Fibroblast of lung (primary cell): ENCODE measurements around the gene CMTM6. TPM values are rescaled to one million over a fixed set of nuclear protein-coding genes. Genes with fewer than 3 reads are reported as not detected.

ENCODE experiments used
- DNase-seq, 2 donors: peaks; one replicate each; pipeline versions ENCODE4 v3.0.0 to v3.0.0-alpha.2; 2010; ENCODE audit warnings: low read depth in 2 of 2
- H2AFZ ChIP-seq: 2 replicates; pipeline ENCODE4 v1.5.1; 2012; ENCODE audit warnings: low read length, control low read depth, inconsistent platforms
- H3K27ac ChIP-seq: 2 replicates; pipeline ENCODE4 v1.5.1; 2011; ENCODE audit warnings: low read length, control low read depth; ENCODE audit not compliant: insufficient read depth
- H3K27me3 ChIP-seq: 2 replicates; pipeline ENCODE4 v1.5.1; 2011; ENCODE audit warnings: mild to moderate bottlenecking, low read length; ENCODE audit not compliant: control insufficient read depth, insufficient read depth
- H3K36me3 ChIP-seq: 2 replicates; pipeline ENCODE4 v1.5.1; 2011; ENCODE audit warnings: low read length; ENCODE audit not compliant: control insufficient read depth, insufficient read depth
- H3K4me1 ChIP-seq: 2 replicates; pipeline ENCODE4 v1.5.1; 2011; ENCODE audit warnings: low read length; ENCODE audit not compliant: control insufficient read depth, insufficient read depth; ENCODE audit errors: extremely low read depth
- H3K4me2 ChIP-seq: 2 replicates; pipeline ENCODE4 v1.5.1; 2011; ENCODE audit warnings: low read length, control low read depth; ENCODE audit not compliant: insufficient read depth; ENCODE audit errors: extremely low read depth
- H3K4me3 ChIP-seq, 4 experiments: fragments of 200-600 bp in 1 of 4; sonication (generic) in 1 of 4; replicated peaks in 1 of 4; 2 replicates each; pipeline ENCODE4 v1.5.1; 2011 to 2016; ENCODE audit warnings: low read length in 4 of 4, low read depth in 3 of 4, mild to moderate bottlenecking in 3 of 4, control low read depth in 2 of 4, inconsistent platforms in 1 of 4, mixed read lengths in 1 of 4; ENCODE audit not compliant: insufficient read depth in 1 of 4; ENCODE audit errors: control extremely low read depth in 1 of 4
- H3K79me2 ChIP-seq: 2 replicates; pipeline ENCODE4 v1.5.1; 2012; ENCODE audit warnings: mild to moderate bottlenecking, low read length, inconsistent platforms; ENCODE audit not compliant: control insufficient read depth, insufficient read depth
- H3K9ac ChIP-seq: 2 replicates; pipeline ENCODE4 v1.5.1; 2011; ENCODE audit warnings: mild to moderate bottlenecking, low read length, control low read depth; ENCODE audit not compliant: insufficient read depth
- H3K9me3 ChIP-seq: 2 replicates; pipeline ENCODE4 v1.5.1; 2012; ENCODE audit warnings: low read depth, low read length; ENCODE audit not compliant: control insufficient read depth, insufficient read depth
- H4K20me1 ChIP-seq: 2 replicates; pipeline ENCODE4 v1.5.1; 2011; ENCODE audit warnings: low read length; ENCODE audit not compliant: control insufficient read depth, insufficient read depth; ENCODE audit errors: extremely low read depth
- CTCF ChIP-seq, 2 donors: IDR thresholded peaks in 1 of 2; conservative IDR thresholded peaks in 1 of 2; 1 replicate in 1 of 2; 2 replicates in 1 of 2; pipeline ENCODE4 v1.5.1; 2011 to 2012; ENCODE audit warnings: low read length in 2 of 2, control low read depth in 1 of 2, inconsistent platforms in 1 of 2, low read depth in 1 of 2, mild to moderate bottlenecking in 1 of 2
- EZH2 ChIP-seq: IDR thresholded peaks from 2 replicates; pipeline ENCODE4 v1.5.1; 2012; ENCODE audit warnings: low read length, control low read depth, mild to moderate bottlenecking; ENCODE audit errors: missing control alignments
- polyA minus RNA-seq: library from RNA; depleted of rRNA, polyadenylated mRNA; stranded (reverse); fragments of >200 nt; gene quantifications from 2 replicates; pipeline ENCODE4 v1.2.3, GENCODE V29; 2011; ENCODE audit warnings: low replicate concordance
- polyA plus RNA-seq, 2 donors: library from polyadenylated mRNA; depleted of rRNA in 1 of 2; stranded (reverse) in 1 of 2; unstranded in 1 of 2; fragments of >200 nt; gene quantifications; 2 replicates each; pipeline ENCODE4 v1.2.1, GENCODE V29; 2011 to 2012; ENCODE audit warnings: missing spikeins in 1 of 2
- total RNA-seq: library from RNA; depleted of rRNA; stranded (reverse); fragments of >200 nt; gene quantifications from 2 replicates; pipeline ENCODE4 v1.2.1, GENCODE V29; 2014

Gene CMTM6, protein sequence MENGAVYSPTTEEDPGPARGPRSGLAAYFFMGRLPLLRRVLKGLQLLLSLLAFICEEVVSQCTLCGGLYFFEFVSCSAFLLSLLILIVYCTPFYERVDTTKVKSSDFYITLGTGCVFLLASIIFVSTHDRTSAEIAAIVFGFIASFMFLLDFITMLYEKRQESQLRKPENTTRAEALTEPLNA
- 72.4 and 74.1 TPM in 2 replicates for total RNA-seq
- polyA plus RNA-seq, result 60.8 and 76.5 TPM in 2 replicates
- polyA plus RNA-seq (2012), result 41.3 and 46.7 TPM in 2 replicates
- polyA minus RNA-seq, result 11.6 and 13.7 TPM in 2 replicates

GRCh38 chr3:32502118-32502945, at the start of gene CMTM6:
Gene CMTM6, minus strand, starts transcription at chr3:32502852. Its CDS starts 107 bp downstream, at chr3:32502745.
- Histone ChIP-seq H3K27me3 (no peaks in the 10 kb centered on the region), H3K4me3 (peak within 1 kb of the TSS; percentile 81 to 94 (median 90)), H3K79me2 (peaks cover 15% of the 10 kb centered on the region), H3K9ac (peak within 1 kb of the TSS; percentile 81), H2AFZ (peak within 1 kb of the TSS; percentile 96), H3K36me3 (no peaks in the 10 kb centered on the region), H3K9me3 (no peaks in the 10 kb centered on the region), H4K20me1 (no peaks in the 10 kb centered on the region), H3K27ac (peak within 1 kb of the TSS; percentile 91), H3K4me1 (no peaks in the 10 kb centered on the region), H3K4me2 (peak within 1 kb of the TSS; percentile 87)
- TF ChIP-seq EZH2 (no peak), CTCF (conservative IDR thresholded peaks at IDR 0.05 in 1 of 2, IDR thresholded peaks at IDR 0.05 in 1 of 2; ENCODE audit: low read depth in 1 of 2, low read length in 2 of 2) (no peak)
- DNase-seq, result peak; percentile 76 to 82

- H2AFZ ChIP-seq, result no peak overlapping the region
- no peak overlapping the region for H3K27ac ChIP-seq
- no peaks in the 10 kb centered on the region for H3K36me3 ChIP-seq
- no peaks in the 10 kb centered on the region for H3K27me3 ChIP-seq
- DNase-seq, result no peak
- no peaks in the 10 kb centered on the region for H3K9me3 ChIP-seq
- no peaks in the 10 kb centered on the region for H3K4me1 ChIP-seq
- peaks cover 58% of the 10 kb centered on the region for H3K79me2 ChIP-seq
- peaks cover 2% of the 10 kb centered on the region for H4K20me1 ChIP-seq
- H3K4me3 ChIP-seq, result no peak overlapping the region
- TF ChIP-seq EZH2 (no peak), CTCF (conservative IDR thresholded peaks at IDR 0.05 in 1 of 2, IDR thresholded peaks at IDR 0.05 in 1 of 2; ENCODE audit: low read depth in 1 of 2, low read length in 2 of 2) (no peak)
- no peak overlapping the region for H3K9ac ChIP-seq
- H3K4me2 ChIP-seq, result no peak overlapping the region
Observed at GRCh38 chr3:32552013-32552412, 49.4 kb upstream of the CMTM6 start.

GRCh38 chr3:32551496-32551895, 48.8 kb upstream of the CMTM6 start:
- H3K9me3 ChIP-seq, result no peaks in the 10 kb centered on the region
- H3K27ac ChIP-seq, result no peak overlapping the region
- H4K20me1 ChIP-seq, result peaks cover 2% of the 10 kb centered on the region
- H3K4me1 ChIP-seq, result no peaks in the 10 kb centered on the region
- TF ChIP-seq CTCF (conservative IDR thresholded peaks at IDR 0.05 in 1 of 2, IDR thresholded peaks at IDR 0.05 in 1 of 2; ENCODE audit: low read depth in 1 of 2, low read length in 2 of 2) (no peak), EZH2 (no peak)
- H2AFZ ChIP-seq, result no peak overlapping the region
- no peak overlapping the region for H3K4me3 ChIP-seq
- no peak overlapping the region for H3K9ac ChIP-seq
- no peaks in the 10 kb centered on the region for H3K27me3 ChIP-seq
- no peak overlapping the region for H3K4me2 ChIP-seq
- H3K36me3 ChIP-seq, result no peaks in the 10 kb centered on the region
- no peak for DNase-seq
- peaks cover 57% of the 10 kb centered on the region for H3K79me2 ChIP-seq
